ENCODE results near the gene SLK.

SLK gene

GRCh38 chr10:103933557-103934121 is 33.3 kb upstream of the SLK start:
- Histone ChIP-seq H3K23ac (ENCODE audit: low read length) (no peak overlapping the region), H3K79me1 (ENCODE audit: low read length) (no peaks in the 10 kb centered on the region), H3K9ac (ENCODE audit: low read length) (no peak overlapping the region), H3K27ac (ENCODE audit: low read depth, low read length) (no peak overlapping the region), H2BK5ac (ENCODE audit: low read length) (no peak overlapping the region), H3K4me1 (ENCODE audit: control insufficient read depth, low read depth, low read length) (peaks cover 4% of the 10 kb centered on the region), H3K56ac (ENCODE audit: low read length) (no peak overlapping the region), H2AK5ac (ENCODE audit: low read length) (no peak overlapping the region), H3K27me3 (ENCODE audit: insufficient read depth, low read length, poor library complexity) (no peaks in the 10 kb centered on the region), H2BK15ac (replicated peaks; ENCODE audit: low read depth) (no peak overlapping the region), H4K8ac (ENCODE audit: low read depth, low read length) (no peak overlapping the region), H2BK120ac (ENCODE audit: low read depth, low read length) (no peak overlapping the region), H3K18ac (ENCODE audit: low read length) (no peak overlapping the region), H3K4ac (ENCODE audit: low read depth, low read length) (no peak overlapping the region), H4K5ac (ENCODE audit: low read length) (no peak overlapping the region), H3K36me3 (ENCODE audit: control insufficient read depth, insufficient read depth, low read length) (no peaks in the 10 kb centered on the region), H3K4me3 (ENCODE audit: low read length) (no peak overlapping the region), H3K4me2 (ENCODE audit: low read length) (no peak overlapping the region), H3K79me2 (ENCODE audit: control insufficient read depth, insufficient read depth, low read length) (no peaks in the 10 kb centered on the region)
- no peak for DNase-seq
- WGBS (ENCODE audit: extremely low coverage, insufficient coverage, low lambda C conversion rate) = no CpG with 5 or more reads among the region's 4 CpGs

DNA sequence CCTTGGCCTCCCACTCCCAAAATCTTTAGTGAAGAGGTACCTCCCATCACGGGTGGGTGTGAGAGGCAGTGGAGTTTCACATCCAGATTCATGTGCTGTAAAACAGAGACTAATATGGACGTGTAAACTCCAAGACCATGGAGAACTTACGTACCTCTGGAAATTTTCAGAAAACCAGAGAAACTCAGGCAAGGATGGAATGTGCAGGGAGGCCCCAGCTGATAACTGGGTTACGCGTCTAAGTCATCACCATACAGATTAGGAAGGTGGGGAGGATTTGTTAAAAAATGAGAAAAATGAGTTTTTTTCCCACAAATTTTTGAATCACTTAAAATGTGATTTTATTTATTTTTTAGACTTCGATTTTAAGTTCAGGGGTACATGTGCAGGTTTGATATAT is 32.6 kb upstream of the SLK start:
- no peaks in the 10 kb centered on the region for H3K27me3 ChIP-seq (ENCODE audit: insufficient read depth, low read length, poor library complexity)
- H2BK5ac ChIP-seq (ENCODE audit: low read length) = no peak overlapping the region
- no peak overlapping the region for H3K4me3 ChIP-seq (ENCODE audit: low read length)
- no peak overlapping the region for H2BK120ac ChIP-seq (ENCODE audit: low read depth, low read length)
- no peak overlapping the region for H2BK15ac ChIP-seq (replicated peaks; ENCODE audit: low read depth)
- H3K79me1 ChIP-seq (ENCODE audit: low read length) = no peaks in the 10 kb centered on the region
- no peak overlapping the region for H3K4me2 ChIP-seq (ENCODE audit: low read length)
- H3K4ac ChIP-seq (ENCODE audit: low read depth, low read length) = no peak overlapping the region
- H4K8ac ChIP-seq (ENCODE audit: low read depth, low read length) = no peak overlapping the region
- no peak overlapping the region for H4K5ac ChIP-seq (ENCODE audit: low read length)
- no peak overlapping the region for H3K27ac ChIP-seq (ENCODE audit: low read depth, low read length)
- no peak for DNase-seq
- no peaks in the 10 kb centered on the region for H3K36me3 ChIP-seq (ENCODE audit: control insufficient read depth, insufficient read depth, low read length)
- no CpG with 5 or more reads among the region's 6 CpGs for WGBS (ENCODE audit: extremely low coverage, insufficient coverage, low lambda C conversion rate)
- no peak overlapping the region for H3K23ac ChIP-seq (ENCODE audit: low read length)
- no peak overlapping the region for H3K18ac ChIP-seq (ENCODE audit: low read length)
- H2AK5ac ChIP-seq (ENCODE audit: low read length) = no peak overlapping the region
- peaks cover 1% of the 10 kb centered on the region for H3K4me1 ChIP-seq (ENCODE audit: control insufficient read depth, low read depth, low read length)
- no peak overlapping the region for H3K9ac ChIP-seq (ENCODE audit: low read length)
- H3K56ac ChIP-seq (ENCODE audit: low read length) = no peak overlapping the region
- H3K79me2 ChIP-seq (ENCODE audit: control insufficient read depth, insufficient read depth, low read length) = no peaks in the 10 kb centered on the region

DNA sequence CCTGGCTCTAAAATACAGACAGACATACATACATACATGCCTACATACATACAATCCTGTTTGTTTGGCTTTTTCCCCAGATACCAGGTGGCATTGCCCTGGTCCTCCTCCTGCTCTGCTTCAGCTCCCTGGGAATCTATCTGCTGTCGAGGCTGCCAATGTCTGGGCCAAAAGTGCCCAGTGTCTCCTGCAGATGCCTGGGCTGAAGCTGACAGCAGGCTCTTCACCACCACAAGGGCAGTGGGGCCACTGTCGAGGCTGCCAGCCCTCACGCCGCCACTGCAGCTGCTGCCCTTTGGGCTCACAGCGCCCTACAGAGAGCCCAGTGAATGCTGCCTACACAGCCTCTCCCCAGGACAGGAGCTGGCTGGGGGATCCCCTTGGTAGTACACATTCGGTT is 30.9 kb upstream of the SLK start:
- no peak overlapping the region for H4K5ac ChIP-seq (ENCODE audit: low read length)
- H2AK5ac ChIP-seq (ENCODE audit: low read length) = no peak overlapping the region
- no peak overlapping the region for H2BK5ac ChIP-seq (ENCODE audit: low read length)
- H3K23ac ChIP-seq (ENCODE audit: low read length) = no peak overlapping the region
- H3K4me2 ChIP-seq (ENCODE audit: low read length) = no peak overlapping the region
- no peaks in the 10 kb centered on the region for H3K79me2 ChIP-seq (ENCODE audit: control insufficient read depth, insufficient read depth, low read length)
- H3K9ac ChIP-seq (ENCODE audit: low read length) = no peak overlapping the region
- no peak for DNase-seq
- H3K4ac ChIP-seq (ENCODE audit: low read depth, low read length) = no peak overlapping the region
- H2BK120ac ChIP-seq (ENCODE audit: low read depth, low read length) = no peak overlapping the region
- no peaks in the 10 kb centered on the region for H3K36me3 ChIP-seq (ENCODE audit: control insufficient read depth, insufficient read depth, low read length)
- no peaks in the 10 kb centered on the region for H3K27me3 ChIP-seq (ENCODE audit: insufficient read depth, low read length, poor library complexity)
- no peak overlapping the region for H3K56ac ChIP-seq (ENCODE audit: low read length)
- no peak overlapping the region for H3K18ac ChIP-seq (ENCODE audit: low read length)
- H3K4me1 ChIP-seq (ENCODE audit: control insufficient read depth, low read depth, low read length) = no peaks in the 10 kb centered on the region
- H2BK15ac ChIP-seq (replicated peaks; ENCODE audit: low read depth) = no peak overlapping the region
- no peak overlapping the region for H4K8ac ChIP-seq (ENCODE audit: low read depth, low read length)
- H3K4me3 ChIP-seq (ENCODE audit: low read length) = no peak overlapping the region
- WGBS (ENCODE audit: extremely low coverage, insufficient coverage, low lambda C conversion rate) = no CpG with 5 or more reads among the region's 6 CpGs
- no peaks in the 10 kb centered on the region for H3K79me1 ChIP-seq (ENCODE audit: low read length)
- H3K27ac ChIP-seq (ENCODE audit: low read depth, low read length) = no peak overlapping the region

GRCh38 chr10:103939522-103939921 is 27.4 kb upstream of the SLK start:
- Histone ChIP-seq H3K23ac (ENCODE audit: low read length) (no peak overlapping the region), H2BK5ac (ENCODE audit: low read length) (no peak overlapping the region), H3K79me2 (ENCODE audit: control insufficient read depth, insufficient read depth, low read length) (no peaks in the 10 kb centered on the region), H3K79me1 (ENCODE audit: low read length) (no peaks in the 10 kb centered on the region), H3K4ac (ENCODE audit: low read depth, low read length) (no peak overlapping the region), H4K5ac (ENCODE audit: low read length) (no peak overlapping the region), H3K36me3 (ENCODE audit: control insufficient read depth, insufficient read depth, low read length) (no peaks in the 10 kb centered on the region), H3K4me3 (ENCODE audit: low read length) (no peak overlapping the region), H3K27me3 (ENCODE audit: insufficient read depth, low read length, poor library complexity) (no peaks in the 10 kb centered on the region), H4K8ac (ENCODE audit: low read depth, low read length) (no peak overlapping the region), H2BK15ac (replicated peaks; ENCODE audit: low read depth) (no peak overlapping the region), H3K18ac (ENCODE audit: low read length) (no peak overlapping the region), H2BK120ac (ENCODE audit: low read depth, low read length) (no peak overlapping the region), H2AK5ac (ENCODE audit: low read length) (no peak overlapping the region), H3K9ac (ENCODE audit: low read length) (no peak overlapping the region), H3K27ac (ENCODE audit: low read depth, low read length) (no peak overlapping the region), H3K4me2 (ENCODE audit: low read length) (no peak overlapping the region), H3K4me1 (ENCODE audit: control insufficient read depth, low read depth, low read length) (no peaks in the 10 kb centered on the region), H3K56ac (ENCODE audit: low read length) (no peak overlapping the region)
- DNase-seq = no peak

DNA sequence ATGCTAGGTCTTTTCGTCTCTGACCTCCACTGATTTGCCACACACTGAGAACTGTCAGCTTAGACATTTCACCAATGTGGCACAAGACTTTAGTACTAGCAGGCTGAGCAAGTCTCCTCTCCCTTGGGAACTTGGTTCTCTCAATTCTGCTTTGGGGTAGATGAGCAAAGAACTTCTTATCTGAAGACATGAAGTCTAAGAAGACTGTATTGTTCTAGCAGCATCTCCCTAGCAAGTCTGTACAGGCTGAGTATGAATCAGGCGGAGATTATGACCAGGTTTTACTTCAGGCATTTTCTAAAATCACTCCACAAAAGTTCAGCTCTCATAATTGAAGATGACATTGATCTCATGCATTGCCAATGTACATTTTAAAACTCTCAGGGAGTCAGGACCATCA is 25.1 kb upstream of the SLK start:
- H3K56ac ChIP-seq (ENCODE audit: low read length) = no peak overlapping the region
- no peaks in the 10 kb centered on the region for H3K4me1 ChIP-seq (ENCODE audit: control insufficient read depth, low read depth, low read length)
- H2BK5ac ChIP-seq (ENCODE audit: low read length) = no peak overlapping the region
- no peak overlapping the region for H3K18ac ChIP-seq (ENCODE audit: low read length)
- H3K23ac ChIP-seq (ENCODE audit: low read length) = no peak overlapping the region
- H3K79me2 ChIP-seq (ENCODE audit: control insufficient read depth, insufficient read depth, low read length) = no peaks in the 10 kb centered on the region
- WGBS (ENCODE audit: extremely low coverage, insufficient coverage, low lambda C conversion rate) = no CpG with 5 or more reads among the region's 2 CpGs
- H3K4ac ChIP-seq (ENCODE audit: low read depth, low read length) = no peak overlapping the region
- H2AK5ac ChIP-seq (ENCODE audit: low read length) = no peak overlapping the region
- H3K27ac ChIP-seq (ENCODE audit: low read depth, low read length) = no peak overlapping the region
- no peak overlapping the region for H3K4me2 ChIP-seq (ENCODE audit: low read length)
- H3K9ac ChIP-seq (ENCODE audit: low read length) = no peak overlapping the region
- H2BK15ac ChIP-seq (replicated peaks; ENCODE audit: low read depth) = no peak overlapping the region
- no peaks in the 10 kb centered on the region for H3K36me3 ChIP-seq (ENCODE audit: control insufficient read depth, insufficient read depth, low read length)
- H4K8ac ChIP-seq (ENCODE audit: low read depth, low read length) = no peak overlapping the region
- no peak overlapping the region for H2BK120ac ChIP-seq (ENCODE audit: low read depth, low read length)
- no peaks in the 10 kb centered on the region for H3K79me1 ChIP-seq (ENCODE audit: low read length)
- DNase-seq = no peak
- no peak overlapping the region for H4K5ac ChIP-seq (ENCODE audit: low read length)
- H3K4me3 ChIP-seq (ENCODE audit: low read length) = no peak overlapping the region
- no peaks in the 10 kb centered on the region for H3K27me3 ChIP-seq (ENCODE audit: insufficient read depth, low read length, poor library complexity)

DNA sequence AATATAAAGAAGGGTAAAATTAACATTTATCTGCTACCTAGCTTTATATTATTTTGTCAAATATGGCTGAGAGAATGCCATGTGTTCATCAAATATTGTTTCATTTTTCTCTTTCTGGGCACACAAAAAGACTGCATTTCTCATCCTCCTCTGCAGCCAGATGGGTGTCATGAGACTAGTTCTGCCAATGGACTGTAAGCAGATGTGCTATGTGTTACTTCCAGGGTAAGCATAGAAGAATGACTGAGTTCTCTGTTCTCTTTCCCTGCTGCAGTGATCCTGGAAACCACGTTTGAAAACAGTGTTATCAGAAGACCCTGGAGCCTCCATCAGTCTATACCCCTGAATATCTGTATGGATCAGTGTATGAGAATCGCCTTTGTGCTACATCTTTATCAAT is 24.1 kb upstream of the SLK start:
- H3K56ac ChIP-seq (ENCODE audit: low read length) = no peak overlapping the region
- H3K79me1 ChIP-seq (ENCODE audit: low read length) = no peaks in the 10 kb centered on the region
- no peaks in the 10 kb centered on the region for H3K36me3 ChIP-seq (ENCODE audit: control insufficient read depth, insufficient read depth, low read length)
- H3K4me1 ChIP-seq (ENCODE audit: control insufficient read depth, low read depth, low read length) = no peaks in the 10 kb centered on the region
- no peak overlapping the region for H3K4me2 ChIP-seq (ENCODE audit: low read length)
- no peak overlapping the region for H2AK5ac ChIP-seq (ENCODE audit: low read length)
- no peak overlapping the region for H2BK5ac ChIP-seq (ENCODE audit: low read length)
- H4K8ac ChIP-seq (ENCODE audit: low read depth, low read length) = no peak overlapping the region
- no peak overlapping the region for H3K4me3 ChIP-seq (ENCODE audit: low read length)
- H2BK15ac ChIP-seq (replicated peaks; ENCODE audit: low read depth) = no peak overlapping the region
- no peak overlapping the region for H3K9ac ChIP-seq (ENCODE audit: low read length)
- H3K27ac ChIP-seq (ENCODE audit: low read depth, low read length) = no peak overlapping the region
- WGBS (ENCODE audit: extremely low coverage, insufficient coverage, low lambda C conversion rate) = no CpG with 5 or more reads among the region's 2 CpGs
- no peak overlapping the region for H3K4ac ChIP-seq (ENCODE audit: low read depth, low read length)
- no peak for DNase-seq
- H4K5ac ChIP-seq (ENCODE audit: low read length) = no peak overlapping the region
- H3K18ac ChIP-seq (ENCODE audit: low read length) = no peak overlapping the region
- H3K23ac ChIP-seq (ENCODE audit: low read length) = no peak overlapping the region
- no peaks in the 10 kb centered on the region for H3K27me3 ChIP-seq (ENCODE audit: insufficient read depth, low read length, poor library complexity)
- no peaks in the 10 kb centered on the region for H3K79me2 ChIP-seq (ENCODE audit: control insufficient read depth, insufficient read depth, low read length)
- H2BK120ac ChIP-seq (ENCODE audit: low read depth, low read length) = no peak overlapping the region

Data from mesendoderm (in vitro differentiated cells).